Measurements from ENCODE around the gene KATNA1.
"Not testable (repeated sequence)": the region's sequence is repeated elsewhere in the genome, so short reads cannot be mapped to it uniquely, and the experiment has no call there.

KATNA1 gene

DNA sequence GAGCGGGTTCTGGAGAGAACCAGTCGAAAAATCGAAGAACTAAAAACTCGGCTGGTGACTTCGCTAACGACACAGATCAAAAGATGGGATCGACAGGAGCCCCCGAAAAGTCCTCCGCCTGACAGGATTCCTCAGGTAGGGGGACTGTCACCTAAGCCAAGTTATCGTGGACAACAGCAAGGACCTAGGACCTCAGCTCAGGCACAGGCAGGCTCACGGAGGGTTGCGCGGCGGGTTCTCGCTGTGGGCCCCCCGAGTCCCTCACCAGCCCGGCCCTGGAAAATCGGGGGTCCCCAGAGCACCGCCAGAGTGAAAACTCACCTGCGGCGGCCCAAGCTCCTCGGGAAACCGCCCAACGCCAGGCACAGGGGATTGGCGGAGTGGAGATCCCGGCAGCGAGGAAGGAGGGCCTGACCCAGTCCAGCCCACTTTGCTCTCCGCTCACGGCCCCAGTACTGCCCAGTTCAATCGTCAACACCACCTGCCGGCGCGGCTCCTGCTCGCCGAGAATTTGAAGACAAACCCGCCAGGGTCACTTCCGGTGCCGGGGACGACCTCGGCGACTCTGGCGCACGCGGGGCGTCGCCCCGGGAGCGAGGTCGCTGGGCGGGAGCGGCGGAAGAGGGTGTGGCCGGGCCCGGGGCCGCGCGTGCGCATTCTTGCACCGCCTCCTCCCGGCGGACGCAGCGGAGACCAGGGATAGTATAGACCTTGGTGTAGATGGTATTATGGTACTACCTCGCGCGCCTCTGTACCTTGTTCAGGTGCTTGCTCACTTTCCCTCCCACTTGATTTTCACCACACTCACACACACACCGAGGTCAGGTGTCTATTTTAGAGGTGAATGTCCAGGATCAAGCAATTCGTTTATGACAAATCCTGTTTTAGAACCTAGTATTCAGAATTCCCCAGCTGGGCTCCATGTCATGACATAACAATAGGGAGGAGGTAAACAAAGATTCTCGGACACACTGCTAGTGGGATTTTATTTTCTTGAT, at the start of gene KATNA1:
TSS of gene KATNA1 (minus strand) at position 567 of the 998 bp plus-strand sequence. CDS start 10,167 bp downstream, outside the sequence.
- DNase-seq (ENCODE audit: low spot score), result peak; percentile 98

GRCh38 chr6:149698175-149698574, 49.7 kb upstream of the KATNA1 start:
- DNase-seq (ENCODE audit: low spot score), result no peak

DNA sequence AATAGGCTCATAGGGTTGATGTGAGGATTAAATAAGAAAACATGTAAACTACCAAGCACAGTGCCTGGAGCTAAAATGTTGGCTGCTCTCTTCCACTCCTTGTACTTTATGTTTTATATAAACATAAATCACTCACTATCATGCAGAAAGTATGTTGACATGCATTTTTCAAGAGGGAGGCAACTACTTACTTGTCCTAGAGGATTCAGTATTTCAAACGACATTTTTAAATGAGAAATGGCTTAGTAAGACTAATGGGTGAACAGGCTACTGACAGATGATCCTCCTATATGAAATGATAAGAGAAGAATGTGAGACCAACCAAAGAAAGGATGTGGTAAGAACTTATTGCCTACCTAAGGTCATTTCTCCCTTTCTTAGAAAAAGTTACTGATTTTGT, 48.4 kb upstream of the KATNA1 start:
- DNase-seq (ENCODE audit: low spot score), result no peak

DNA sequence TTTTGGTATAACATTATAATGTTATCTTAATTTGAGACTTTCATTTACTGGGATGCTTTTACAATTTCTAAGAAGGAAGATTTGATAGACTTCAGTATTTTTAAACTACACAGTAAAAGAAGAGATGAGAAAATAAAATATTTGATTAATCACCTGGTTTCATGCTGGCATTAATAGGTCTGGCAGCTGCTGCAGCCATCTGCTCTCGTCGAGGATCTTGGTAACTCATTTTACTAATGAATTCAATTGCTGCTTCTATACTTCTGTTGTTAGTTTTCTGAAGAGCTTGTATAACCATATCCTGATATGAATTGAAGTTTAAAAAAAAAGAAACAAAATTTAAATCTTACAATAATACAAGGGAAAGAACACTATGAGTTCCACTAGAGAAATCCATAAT, 46.4 kb upstream of the KATNA1 start:
- DNase-seq (ENCODE audit: low spot score), result no peak

GRCh38 chr6:149691201-149691600, 42.7 kb upstream of the KATNA1 start:
- DNase-seq (ENCODE audit: low spot score), result no peak

GRCh38 chr6:149686230-149686629, 37.7 kb upstream of the KATNA1 start:
- no peak for DNase-seq (ENCODE audit: low spot score)

DNA sequence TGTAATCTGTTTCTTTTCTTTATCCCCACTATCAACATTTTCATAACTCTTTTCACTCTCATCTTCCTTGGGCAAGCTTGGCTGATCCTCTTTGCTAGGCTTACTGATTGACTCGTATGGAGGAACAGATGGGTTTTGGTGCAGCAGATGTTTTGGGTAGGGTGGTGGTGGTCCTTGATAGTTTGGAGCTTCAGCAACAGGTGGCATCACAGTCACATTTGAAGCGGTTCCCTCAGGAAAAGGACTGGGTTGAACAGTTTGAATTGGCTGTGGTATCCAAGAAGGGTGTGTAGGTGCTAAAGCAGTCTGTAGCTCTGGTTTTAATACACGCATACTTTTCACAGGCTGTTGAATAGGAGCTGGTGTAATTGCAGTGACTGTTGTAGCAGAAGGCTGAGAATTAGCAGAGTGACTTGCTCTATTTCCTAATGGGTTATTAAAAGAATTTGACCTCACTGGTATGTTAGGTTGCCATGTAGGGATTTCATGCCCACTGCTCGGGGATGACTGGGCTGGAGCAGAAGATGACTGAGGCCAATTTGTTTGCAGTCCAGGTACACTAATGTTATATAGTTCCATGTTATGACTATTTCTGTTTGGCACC, 34.8 kb upstream of the KATNA1 start:
- no peak for DNase-seq (ENCODE audit: low spot score)

DNA sequence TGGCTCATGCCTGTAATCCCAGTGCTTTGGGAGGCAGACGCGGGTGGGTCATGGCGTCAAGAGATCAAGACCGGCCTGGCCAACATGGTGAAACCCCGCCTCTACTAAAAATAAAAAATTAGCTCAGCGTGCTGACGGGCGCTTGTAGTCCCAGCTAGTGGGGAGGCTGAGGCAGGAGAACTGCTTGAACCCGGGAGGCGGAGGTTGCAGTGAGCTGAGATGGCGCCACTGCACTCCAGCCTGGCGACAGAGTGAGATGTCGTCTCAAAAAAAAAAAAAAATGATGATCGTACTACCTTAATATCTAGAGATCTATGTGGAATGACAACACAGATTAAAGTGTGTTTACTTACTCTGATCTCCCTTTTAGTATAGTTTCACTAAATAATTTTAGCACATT, 33.3 kb upstream of the KATNA1 start:
- DNase-seq (ENCODE audit: low spot score), result not testable (repeated sequence)

- DNase-seq (ENCODE audit: low spot score), result no peak
These were observed 32.7 kb upstream of the KATNA1 start for GRCh38 chr6:149681209-149681608.

DNA sequence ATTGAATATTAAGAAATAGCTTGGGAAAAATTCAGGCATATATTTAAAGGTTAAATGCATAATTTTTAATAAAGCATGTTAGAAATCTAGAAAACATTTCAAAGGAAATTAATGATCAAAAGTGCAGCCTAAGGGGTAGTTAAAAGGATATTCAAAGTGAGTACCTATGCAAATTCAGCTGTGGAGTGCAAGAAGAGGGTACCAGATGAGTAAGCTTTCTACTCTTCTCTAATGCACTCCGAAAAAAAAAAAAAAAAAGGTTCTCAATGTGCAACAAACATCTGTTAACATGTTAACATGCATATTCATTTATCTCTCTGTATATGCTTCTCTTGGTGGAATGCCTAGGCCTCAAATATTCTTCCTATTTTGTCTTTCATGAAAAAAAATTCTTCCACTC, 32.0 kb upstream of the KATNA1 start:
- no peak for DNase-seq (ENCODE audit: low spot score)

DNA sequence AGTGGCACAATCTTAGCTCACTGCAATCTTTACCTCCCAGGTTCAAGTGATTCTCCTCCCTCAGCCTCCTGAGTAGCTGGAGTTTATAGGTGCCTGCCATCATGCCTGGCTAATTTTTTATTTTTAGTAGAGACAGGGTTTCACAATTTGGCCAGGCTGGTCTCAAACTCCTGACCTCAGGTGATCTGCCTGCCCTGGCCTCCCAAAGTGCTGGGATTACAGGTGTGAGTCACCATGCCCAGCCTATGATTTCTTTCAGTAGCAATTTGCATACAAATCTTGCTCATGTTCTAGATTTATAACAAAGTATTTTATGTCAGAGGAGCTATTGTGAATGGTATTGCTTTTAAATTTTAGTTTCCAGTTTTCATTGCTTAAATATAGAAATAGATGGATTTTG, 23.8 kb upstream of the KATNA1 start:
- DNase-seq (ENCODE audit: low spot score), result not testable (repeated sequence)

GRCh38 chr6:149660028-149660427, 11.5 kb upstream of the KATNA1 start:
- no peak for DNase-seq (ENCODE audit: low spot score)

- no peak for DNase-seq (ENCODE audit: low spot score)
These were observed 8.9 kb upstream of the KATNA1 start for GRCh38 chr6:149657441-149657840.

DNA sequence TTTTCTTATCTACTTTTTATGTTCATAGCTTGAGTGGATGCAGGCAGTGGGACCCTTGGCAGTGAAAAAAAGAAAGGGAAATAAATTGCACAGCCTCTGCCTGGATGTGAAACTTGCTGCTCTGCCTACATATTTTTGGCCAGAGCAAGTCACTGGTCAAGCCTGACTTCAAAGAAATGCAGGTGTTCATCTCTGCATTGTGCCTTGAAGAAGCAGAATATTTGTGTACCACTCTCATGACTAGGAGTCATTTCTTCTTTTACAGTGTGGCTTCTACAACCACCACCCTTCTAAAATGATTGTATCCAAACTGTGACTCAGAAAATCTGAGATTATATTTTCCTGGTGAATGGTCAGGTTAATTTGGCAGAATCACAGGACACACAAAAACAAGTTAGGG, 2.5 kb upstream of the KATNA1 start:
- DNase-seq (ENCODE audit: low spot score), result no peak

DNA sequence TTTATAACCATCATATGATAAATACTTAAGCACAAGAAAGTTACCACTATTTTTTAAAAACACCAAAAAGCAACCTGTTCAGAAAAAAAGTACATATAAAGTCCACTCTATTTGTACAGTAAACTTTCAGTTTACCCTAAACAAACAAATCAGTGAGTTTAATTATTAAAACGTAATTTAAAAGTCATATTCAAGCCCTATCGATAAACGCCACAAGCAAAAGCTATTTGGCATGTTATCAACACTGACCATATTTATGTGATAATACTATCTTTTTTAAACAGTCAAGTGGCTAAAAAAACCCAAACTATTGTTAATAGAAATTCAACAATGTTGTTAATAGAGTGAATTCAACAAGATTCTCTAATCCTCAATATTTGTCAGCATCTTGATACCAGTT, 1.9 kb downstream of the KATNA1 start:
- no peak for DNase-seq (ENCODE audit: low spot score)

DNA sequence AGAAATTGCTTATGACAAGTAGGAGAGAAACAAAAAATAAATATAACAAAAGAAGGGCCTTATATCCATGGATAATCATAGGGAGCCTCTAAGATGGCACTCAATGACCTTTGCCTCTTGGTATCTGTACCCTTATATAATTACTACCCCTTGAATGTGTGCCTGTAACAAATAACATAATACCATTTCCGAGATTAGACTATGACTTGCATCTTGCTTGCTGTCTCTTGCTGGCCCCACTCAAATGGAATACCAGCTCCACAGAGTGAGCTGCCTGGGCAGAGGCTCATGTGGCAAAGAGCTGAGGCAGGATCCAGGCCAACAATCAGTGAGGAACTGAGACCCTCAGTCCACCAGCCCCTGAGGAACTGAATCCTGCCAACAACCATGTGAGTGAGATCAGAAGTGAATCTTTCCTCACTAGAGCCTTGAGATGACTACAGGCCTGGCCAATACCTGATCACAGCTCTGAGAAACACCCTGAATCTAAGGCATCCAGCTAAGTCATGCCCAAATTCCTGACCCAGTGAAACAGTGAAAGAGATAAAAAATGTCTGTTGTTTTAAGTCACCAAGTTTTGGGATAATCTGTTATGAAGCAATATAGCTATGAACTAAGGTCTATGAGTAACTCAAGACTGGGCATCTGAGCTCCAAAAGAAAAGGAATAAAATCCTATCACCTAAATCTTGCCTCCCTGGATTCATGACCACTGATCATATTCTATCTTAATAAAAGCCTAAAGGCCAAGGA, 5.5 kb downstream of the KATNA1 start:
- no peak for DNase-seq (ENCODE audit: low spot score)

DNA sequence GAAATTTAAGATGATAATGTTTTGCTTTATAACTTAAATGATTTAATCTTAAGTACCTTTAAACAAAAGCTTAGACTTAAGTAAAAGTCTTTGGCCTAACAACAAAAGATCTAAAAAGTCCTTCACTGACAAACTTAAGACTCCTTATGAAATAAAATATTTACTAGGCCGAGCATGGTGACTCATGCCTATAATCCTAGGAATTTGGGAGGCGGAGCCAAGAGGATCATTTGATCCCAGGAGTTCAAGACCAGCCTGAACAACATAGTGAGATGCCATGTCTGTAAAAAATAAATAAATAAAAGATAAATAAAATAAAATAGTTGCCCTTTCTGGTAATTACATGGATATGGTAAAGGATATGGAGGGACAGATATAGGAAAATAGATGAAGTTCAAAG, 12.4 kb downstream of the KATNA1 start:
- no peak for DNase-seq (ENCODE audit: low spot score)

GRCh38 chr6:149634315-149634714, 14.2 kb downstream of the KATNA1 start:
- no peak for DNase-seq (ENCODE audit: low spot score)

GRCh38 chr6:149628875-149629510, 19.5 kb downstream of the KATNA1 start:
- no peak for DNase-seq (ENCODE audit: low spot score)

- no peak for DNase-seq (ENCODE audit: low spot score)
These were observed 20.8 kb downstream of the KATNA1 start for GRCh38 chr6:149627672-149628071.

- no peak for DNase-seq (ENCODE audit: low spot score)
These were observed 32.7 kb downstream of the KATNA1 start for GRCh38 chr6:149615805-149616204.

- no peak for DNase-seq (ENCODE audit: low spot score)
These were observed 34.2 kb downstream of the KATNA1 start for GRCh38 chr6:149614337-149614736.

Measured in iPS-NIHi11 (cell line).